HFFc6 (cell line): ENCODE measurements around the gene ADD3. TPM values are rescaled to one million over a fixed set of nuclear protein-coding genes. Genes with fewer than 3 reads are reported as not detected.
A peak's percentile ranks its signal among the peaks of the same experiment; 100 is the strongest.

ENCODE experiments used
- DNase-seq: peaks from one replicate; pipeline ENCODE4 v3.0.0-alpha.2; 2018
- H3K27ac Mint-ChIP-seq: 2 replicates; pipeline ENCODE4 v1.8.0; 2020; ENCODE audit warnings: mild to moderate bottlenecking, mixed read lengths
- H3K27me3 Mint-ChIP-seq: 2 replicates; pipeline ENCODE4 v1.8.0; 2021; ENCODE audit warnings: mild to moderate bottlenecking, moderate library complexity, mixed read lengths; ENCODE audit not compliant: insufficient read depth
- H3K36me3 Mint-ChIP-seq: 2 replicates; pipeline ENCODE4 v1.8.0; 2021; ENCODE audit warnings: low read depth, mixed read lengths
- H3K4me1 Mint-ChIP-seq: 2 replicates; pipeline ENCODE4 v1.8.0; 2020; ENCODE audit warnings: low read depth, mixed read lengths
- H3K4me3 Mint-ChIP-seq: 2 replicates; pipeline ENCODE4 v1.8.0; 2020; ENCODE audit warnings: mild to moderate bottlenecking, moderate library complexity, mixed read lengths
- H3K9me3 Mint-ChIP-seq: 2 replicates; pipeline ENCODE4 v1.8.0; 2020; ENCODE audit warnings: mild to moderate bottlenecking, mixed read lengths
- CTCF ChIP-seq: fragments of 200-600 bp; sonication (generic); IDR thresholded peaks from 2 replicates; pipeline ENCODE4 v1.5.0; 2021; ENCODE audit warnings: antibody characterized with exemption, mild to moderate bottlenecking
- total RNA-seq, 6 experiments: library from RNA; stranded (reverse); fragmentation: NEBNext Ultra II Directional; extraction: Animal tissue kit (Norgen Biotek cat#: 25700); gene quantifications; 2 replicates in 1 of 6; 3 replicates in 5 of 6; pipeline ENCODE4 v1.2.3, GENCODE V29; 2021

ADD3 gene
- total RNA-seq, 6 experiments from 2014 or later = 46.4 to 57.4 (median 51.5) TPM

GRCh38 chr10:110077436-110078130, 69.8 kb downstream of the ADD3 start:
- Mint-ChIP-seq H3K4me1 (peaks cover 73% of the 10 kb centered on the region), H3K36me3 (no peaks in the 10 kb centered on the region), H3K27me3 (no peaks in the 10 kb centered on the region; the same call in 1 of the 2 replicates), H3K9me3 (no peaks in the 10 kb centered on the region), H3K4me3 (peak overlapping the region; percentile 44), H3K27ac (peak overlapping the region; percentile 70)
- TF ChIP-seq CTCF = no peak
- no peak for DNase-seq

- Mint-ChIP-seq H3K27me3 (no peaks in the 10 kb centered on the region; the same call in 1 of the 2 replicates), H3K4me1 (peaks cover 79% of the 10 kb centered on the region), H3K27ac (no peak overlapping the region), H3K36me3 (peaks cover 5% of the 10 kb centered on the region), H3K9me3 (no peaks in the 10 kb centered on the region), H3K4me3 (no peak overlapping the region)
- TF ChIP-seq CTCF = no peak
- DNase-seq = no peak
Observed at GRCh38 chr10:110078317-110078716, 70.5 kb downstream of the ADD3 start.

GRCh38 chr10:110081911-110082310, 74.1 kb downstream of the ADD3 start:
- peak; percentile 18 for DNase-seq
- Mint-ChIP-seq H3K27me3 (no peaks in the 10 kb centered on the region; the same call in 1 of the 2 replicates), H3K27ac (peak overlapping the region; percentile 64), H3K4me1 (peaks cover 59% of the 10 kb centered on the region), H3K9me3 (no peaks in the 10 kb centered on the region), H3K4me3 (no peak overlapping the region), H3K36me3 (peaks cover 12% of the 10 kb centered on the region)
- TF ChIP-seq CTCF = no peak

GRCh38 chr10:110083884-110084283, 76.1 kb downstream of the ADD3 start:
- H3K27me3 Mint-ChIP-seq = no peaks in the 10 kb centered on the region; the same call in 1 of the 2 replicates
- no peak for DNase-seq
- no peak overlapping the region; the same call in 1 of the 2 replicates for H3K4me3 Mint-ChIP-seq
- peak overlapping the region; percentile 49; the same call in 1 of the 2 replicates for H3K27ac Mint-ChIP-seq
- no peak for TF ChIP-seq CTCF
- peaks cover 43% of the 10 kb centered on the region for H3K4me1 Mint-ChIP-seq
- no peaks in the 10 kb centered on the region for H3K9me3 Mint-ChIP-seq
- peaks cover 12% of the 10 kb centered on the region for H3K36me3 Mint-ChIP-seq

GRCh38 chr10:110087682-110088081, 79.9 kb downstream of the ADD3 start:
- Mint-ChIP-seq H3K4me1 (peaks cover 37% of the 10 kb centered on the region), H3K36me3 (peaks cover 20% of the 10 kb centered on the region), H3K4me3 (no peak overlapping the region), H3K27me3 (no peaks in the 10 kb centered on the region; the same call in 1 of the 2 replicates), H3K9me3 (no peaks in the 10 kb centered on the region), H3K27ac (no peak overlapping the region)
- no peak for DNase-seq
- no peak for TF ChIP-seq CTCF
